Fibroblast of upper back skin (primary cell): ENCODE data around the gene CAPN14.

Experiments used
- DNase-seq: peaks from one replicate; pipeline ENCODE4 v3.0.0-alpha.2; 2013

The CAPN14 gene

DNA sequence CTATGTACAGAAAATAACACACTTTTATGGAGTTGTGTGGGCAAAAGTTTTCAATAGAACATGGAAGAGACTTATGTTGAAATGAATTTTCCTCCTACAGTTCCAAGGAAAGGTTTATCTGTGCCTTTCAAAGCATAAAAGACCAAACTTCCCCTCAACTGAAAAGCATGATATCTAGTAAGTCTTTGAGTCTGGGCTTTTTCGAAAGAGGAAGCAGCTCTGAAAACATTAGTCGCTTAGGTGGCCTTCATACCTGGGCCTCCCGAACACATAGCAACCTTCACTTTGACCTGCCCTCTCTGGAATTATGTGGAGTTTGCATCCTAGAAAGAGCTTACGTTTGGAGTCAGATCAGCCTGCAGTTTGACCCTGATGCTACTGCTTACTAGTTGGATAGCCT is 4.8 kb upstream of the CAPN14 start:
- DNase-seq, result no peak

- DNase-seq, result no peak
These were observed 4.2 kb upstream of the CAPN14 start for GRCh38 chr2:31221544-31221943.

DNA sequence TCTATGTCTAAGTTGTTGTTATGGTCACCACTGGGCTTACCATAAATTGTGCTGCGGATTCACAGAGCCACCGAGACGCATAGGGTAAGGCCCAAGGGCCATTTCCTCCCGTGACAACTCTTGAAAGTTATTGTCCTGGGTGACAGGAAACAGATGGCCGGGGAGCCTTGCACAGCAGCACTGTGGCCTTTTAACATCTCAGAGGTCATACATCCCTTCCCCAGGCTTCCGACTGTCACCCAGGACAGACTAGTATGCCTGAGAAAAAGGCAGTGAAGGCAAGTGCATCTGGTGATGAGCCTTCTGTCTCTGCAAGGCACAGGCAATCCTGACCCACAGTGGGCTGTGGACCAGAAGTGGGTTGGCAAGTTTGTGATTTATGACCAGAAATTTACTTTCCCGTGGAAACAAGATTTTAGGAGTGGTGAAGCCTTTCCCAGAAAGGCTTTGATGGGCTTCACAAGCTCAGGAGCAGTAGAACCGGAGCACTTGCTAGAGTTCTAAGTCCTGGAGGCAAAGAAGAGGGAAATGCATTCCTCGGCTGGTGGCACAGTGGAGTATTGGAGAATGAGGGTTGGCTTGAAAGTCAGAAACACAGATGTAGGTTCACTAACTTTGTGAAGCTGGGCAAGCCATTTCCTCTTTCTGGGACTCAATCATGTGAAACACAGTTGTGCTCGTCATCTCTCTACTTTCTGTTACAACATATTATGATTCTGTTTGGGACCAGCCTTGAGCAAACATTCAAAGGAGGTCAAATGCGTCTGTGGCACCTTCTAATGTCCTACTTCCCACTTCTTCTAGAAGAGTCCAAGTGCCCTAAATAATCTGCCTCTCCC is 2.0 kb upstream of the CAPN14 start:
- DNase-seq, result no peak

DNA sequence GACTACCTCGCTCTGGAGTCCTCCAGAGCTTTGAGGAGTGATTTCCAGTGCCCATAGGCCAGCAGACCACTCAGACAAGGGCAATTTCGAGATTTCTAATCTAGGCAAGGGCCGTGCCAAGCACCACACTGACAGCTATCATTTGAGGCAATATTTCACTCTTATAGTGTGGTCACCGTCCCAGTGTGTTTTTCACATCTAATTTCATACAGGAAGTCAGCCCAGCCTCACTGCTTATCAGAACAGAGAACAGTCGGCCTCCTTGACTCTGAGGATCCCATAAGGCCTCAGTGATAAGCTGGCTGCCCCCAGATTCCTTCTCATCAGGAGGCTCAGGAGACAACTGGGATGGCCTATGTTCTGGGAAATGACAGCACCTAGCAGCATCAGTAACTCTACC is 581 bp downstream of the CAPN14 start:
- DNase-seq, result no peak

DNA sequence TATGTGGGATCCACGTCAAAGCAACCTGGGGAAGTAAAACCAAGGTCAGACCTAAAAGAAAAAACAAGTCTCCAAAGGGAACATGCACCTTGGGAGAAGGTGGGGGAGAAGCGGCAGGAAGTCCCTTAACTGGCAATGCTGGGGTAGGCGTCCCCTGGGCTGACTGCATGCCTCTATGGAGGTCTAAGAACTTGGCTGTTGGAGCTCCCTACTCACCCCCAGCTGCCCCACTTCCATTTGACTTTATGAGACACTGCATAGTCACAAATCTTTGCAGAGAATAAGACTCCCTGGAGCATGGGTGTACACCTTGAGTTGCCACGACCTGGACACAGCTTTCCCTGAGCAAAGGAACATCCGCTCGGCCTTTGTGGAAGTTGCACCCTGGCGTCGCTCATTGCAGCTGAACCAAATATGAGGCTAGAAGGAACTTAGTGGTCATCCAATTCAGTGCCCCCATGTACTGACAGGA is 2.8 kb downstream of the CAPN14 start:
- no peak for DNase-seq

GRCh38 chr2:31213601-31214443 is 3.5 kb downstream of the CAPN14 start:
- no peak for DNase-seq

DNA sequence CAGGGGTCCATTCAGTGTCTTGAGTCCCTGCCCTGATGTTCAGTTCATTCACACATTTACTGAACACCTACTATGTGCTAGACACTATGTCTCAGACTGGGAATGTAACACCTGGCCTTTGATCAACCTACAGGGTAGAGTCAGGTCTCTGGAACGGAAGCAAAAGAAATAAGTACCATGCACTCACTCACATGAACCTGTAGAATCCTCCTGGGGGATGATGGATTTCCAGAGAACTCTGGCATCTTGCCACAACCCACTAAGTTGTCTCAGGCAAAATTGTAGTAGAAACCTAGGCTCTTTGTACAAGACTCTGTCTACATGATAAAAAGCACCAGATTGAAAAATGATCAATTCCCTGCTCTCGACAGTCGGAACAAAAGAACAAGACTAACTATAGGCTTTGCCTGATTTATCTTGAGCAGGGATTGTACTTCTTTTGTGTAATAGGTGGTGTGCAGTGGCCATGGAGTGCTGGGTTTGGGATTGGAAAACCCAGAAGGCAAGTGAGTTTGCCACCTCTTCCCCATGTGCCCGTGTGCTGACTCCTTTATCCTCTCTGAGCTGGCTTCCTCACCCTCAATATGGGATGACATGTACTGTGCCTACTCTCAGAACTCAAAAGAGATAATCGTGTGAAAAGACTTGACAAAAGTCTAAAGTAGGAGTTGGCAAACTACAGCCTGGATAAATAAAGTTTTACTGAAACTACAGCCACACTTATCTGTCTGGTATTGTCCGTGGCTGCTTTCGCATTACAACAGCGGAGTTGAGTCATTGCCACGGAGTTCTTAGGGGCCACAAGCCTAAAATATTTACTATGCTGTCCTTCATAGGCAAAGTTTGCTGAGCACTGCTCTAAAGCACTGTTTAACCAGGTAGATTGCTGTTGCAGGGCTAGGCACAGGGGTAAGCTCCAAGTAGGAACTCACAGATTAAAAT is 4.4 kb downstream of the CAPN14 start:
- DNase-seq, result peak; percentile 8

GRCh38 chr2:31208240-31208639 is 9.1 kb downstream of the CAPN14 start:
- no peak for DNase-seq

DNA sequence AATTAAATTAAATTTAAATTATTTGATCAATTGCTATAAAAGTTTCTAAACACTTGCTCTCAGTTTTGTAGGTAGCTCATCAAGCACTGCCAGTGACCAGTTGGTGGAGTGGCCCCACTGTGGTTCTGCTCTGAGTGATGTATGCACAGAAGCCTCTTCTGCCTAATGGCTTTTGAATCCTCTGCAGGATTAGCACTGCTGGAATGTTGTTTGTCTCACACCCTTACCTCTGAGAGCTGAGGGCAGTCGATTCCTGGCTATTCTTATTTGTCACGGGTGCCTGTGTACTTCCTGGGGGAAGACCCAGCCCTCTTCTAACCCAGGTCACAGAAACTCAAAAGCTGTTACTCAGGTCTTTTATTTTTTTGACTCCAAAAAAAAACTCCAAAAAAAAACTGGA is 9.5 kb downstream of the CAPN14 start:
- DNase-seq, result no peak

DNA sequence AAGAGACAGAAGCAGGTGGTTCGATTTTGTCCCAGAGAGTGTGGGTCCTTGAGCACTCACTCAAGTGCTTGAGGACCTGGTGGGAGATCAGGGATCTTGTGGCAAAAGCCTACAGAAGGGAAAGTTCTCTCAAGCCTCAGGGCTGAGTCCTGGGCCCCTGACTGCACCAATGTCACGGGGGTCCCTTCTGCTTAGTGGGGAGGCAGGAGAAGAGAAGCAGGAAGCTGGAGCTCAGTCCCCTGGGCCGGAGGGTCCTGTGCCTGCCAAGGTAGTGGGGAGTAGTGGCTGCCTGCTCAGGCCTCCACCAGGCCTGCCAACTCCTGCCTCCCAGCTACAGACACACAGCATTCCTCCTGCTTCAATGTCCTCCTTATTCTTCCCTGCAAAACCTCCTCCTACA is 11.7 kb downstream of the CAPN14 start:
- no peak for DNase-seq

DNA sequence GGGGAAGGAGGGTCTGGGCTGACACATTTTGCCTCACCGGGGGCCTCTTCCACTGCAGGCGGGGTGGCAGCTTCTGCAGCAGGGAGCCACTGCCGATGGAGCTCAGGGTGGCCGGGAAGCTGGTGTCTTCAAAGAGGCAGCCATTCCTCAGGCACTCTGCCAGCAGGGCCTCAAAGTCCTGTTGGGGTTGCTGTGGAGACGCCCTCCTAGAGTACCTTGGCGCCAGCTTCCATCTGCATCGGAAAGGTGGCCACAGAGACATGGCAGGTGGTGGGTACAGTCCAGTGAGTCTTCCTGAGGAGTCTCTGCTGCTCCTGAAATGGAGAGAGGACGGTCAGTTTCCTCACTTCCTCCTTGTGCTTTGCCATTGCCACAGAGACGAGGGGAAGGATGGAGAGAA is 12.1 kb downstream of the CAPN14 start:
- DNase-seq, result no peak

GRCh38 chr2:31204783-31205182 is 12.5 kb downstream of the CAPN14 start:
- no peak for DNase-seq

DNA sequence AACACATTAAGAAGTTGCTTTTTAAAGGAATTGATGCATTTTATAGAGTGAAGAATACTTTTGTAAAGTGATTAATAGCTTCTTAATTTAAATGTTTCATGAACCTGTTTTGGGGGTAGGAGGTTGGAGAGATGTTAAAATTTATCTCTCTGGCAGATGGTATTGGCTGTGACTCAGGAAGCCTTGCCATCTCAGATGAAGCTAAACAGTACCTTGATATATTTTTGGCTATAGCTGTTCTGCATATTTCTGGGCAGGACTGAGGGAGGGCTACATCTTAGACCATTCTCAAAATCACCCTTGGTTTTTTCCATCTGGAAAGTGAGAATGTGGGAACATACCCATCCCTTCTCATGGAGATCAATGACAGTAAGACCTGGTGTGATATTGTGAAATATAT is 13.4 kb downstream of the CAPN14 start:
- DNase-seq, result no peak

DNA sequence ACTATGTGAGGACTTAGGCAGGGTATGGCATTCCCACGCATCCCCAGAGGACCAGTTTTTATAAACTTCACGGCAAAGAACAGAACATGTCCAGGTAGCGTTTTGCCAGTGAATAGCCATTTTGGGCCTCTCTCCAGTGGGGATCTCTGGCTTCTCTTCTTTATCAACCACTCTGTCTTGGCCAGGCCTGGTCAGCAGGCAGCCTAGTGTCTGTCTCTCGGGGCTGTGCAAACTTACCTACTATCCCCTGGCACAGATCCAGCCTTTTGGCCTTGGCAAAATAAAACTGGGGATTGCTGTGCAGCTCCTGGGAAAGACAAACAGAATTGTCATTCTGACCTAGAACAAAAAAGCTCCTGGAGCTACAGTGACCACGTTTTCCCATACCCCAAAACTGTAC is 14.5 kb downstream of the CAPN14 start:
- no peak for DNase-seq

DNA sequence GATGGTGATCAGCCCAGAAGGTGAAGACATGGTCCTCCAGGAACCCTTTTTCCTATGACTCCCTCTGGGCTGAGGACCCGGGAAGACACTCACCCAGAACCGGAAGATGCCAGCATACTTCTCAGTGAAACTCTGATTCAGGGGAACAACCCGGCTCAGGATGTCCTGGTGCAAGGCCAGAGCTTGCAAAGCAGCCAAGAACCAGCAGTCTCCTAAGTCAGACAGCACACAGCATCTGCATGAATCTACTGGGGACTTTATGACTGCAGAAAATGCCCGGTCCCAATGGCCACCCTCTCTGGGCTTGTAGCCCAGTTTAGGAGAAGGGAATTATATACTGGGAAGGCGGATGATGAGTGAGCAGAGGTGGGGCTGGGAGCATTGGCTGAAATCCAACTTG is 15.3 kb downstream of the CAPN14 start:
- DNase-seq, result no peak

DNA sequence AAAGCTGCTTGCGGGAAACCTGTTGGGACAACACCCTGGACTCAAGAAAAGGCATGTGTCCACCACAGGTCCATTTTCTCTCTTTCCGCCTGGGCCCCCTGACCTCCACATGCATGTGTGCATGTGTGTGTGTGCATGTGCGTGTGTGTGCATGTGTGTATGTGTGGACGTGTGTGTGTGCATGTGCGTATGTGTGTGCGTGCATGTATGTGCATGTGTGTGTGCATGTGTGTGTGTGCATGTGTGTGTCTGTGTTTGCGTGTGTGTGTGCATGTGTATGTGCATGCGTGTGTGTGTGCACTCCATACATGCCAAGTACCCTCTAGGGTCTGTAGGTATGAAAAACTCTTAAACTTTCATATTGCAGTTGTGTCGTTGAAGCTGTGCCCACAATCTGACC is 16.3 kb downstream of the CAPN14 start:
- no peak for DNase-seq

GRCh38 chr2:31199206-31199605 is 18.1 kb downstream of the CAPN14 start:
- no peak for DNase-seq

DNA sequence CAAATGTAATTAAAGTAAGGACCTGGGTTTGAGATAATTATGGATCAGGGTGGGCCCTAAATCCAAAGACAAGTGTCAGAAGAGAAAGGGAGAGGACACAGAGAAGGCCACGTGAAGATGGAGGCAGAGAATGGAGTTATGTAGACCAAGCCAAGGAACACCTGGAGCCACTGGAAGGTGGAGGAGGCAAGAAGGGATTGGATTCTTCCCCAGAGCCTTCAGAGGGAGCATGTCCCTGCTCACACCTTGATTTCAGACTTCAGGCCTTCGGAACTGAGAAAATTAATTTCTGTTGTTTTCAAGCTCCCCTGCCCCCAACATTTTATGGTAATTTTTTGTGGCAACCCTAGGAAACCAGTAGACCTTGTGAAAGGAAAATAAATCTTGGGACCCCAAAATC is 19.6 kb downstream of the CAPN14 start:
- DNase-seq, result no peak

- DNase-seq, result no peak
These were observed 20.1 kb downstream of the CAPN14 start for GRCh38 chr2:31197166-31197565.

DNA sequence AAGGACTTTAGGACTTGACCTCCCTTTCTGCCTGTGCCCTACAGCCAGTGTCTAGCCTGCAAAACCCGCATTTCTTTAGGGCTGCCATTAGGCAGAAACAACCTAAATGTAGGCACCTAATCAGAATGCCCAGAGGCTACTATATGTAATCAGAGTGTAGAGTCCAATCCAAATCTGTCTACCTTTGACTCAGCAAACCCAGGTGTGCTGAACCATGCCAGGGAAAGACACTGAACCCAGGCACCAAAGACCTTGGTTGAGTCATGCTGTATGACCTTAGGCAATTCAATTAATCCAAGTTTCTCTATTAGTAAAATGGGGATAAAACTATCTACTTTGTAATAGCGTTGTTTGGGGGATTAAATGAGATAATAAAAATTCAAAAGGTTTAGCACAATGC is 20.7 kb downstream of the CAPN14 start:
- DNase-seq, result no peak

- DNase-seq, result no peak
These were observed 23.5 kb downstream of the CAPN14 start for GRCh38 chr2:31193806-31194205.

DNA sequence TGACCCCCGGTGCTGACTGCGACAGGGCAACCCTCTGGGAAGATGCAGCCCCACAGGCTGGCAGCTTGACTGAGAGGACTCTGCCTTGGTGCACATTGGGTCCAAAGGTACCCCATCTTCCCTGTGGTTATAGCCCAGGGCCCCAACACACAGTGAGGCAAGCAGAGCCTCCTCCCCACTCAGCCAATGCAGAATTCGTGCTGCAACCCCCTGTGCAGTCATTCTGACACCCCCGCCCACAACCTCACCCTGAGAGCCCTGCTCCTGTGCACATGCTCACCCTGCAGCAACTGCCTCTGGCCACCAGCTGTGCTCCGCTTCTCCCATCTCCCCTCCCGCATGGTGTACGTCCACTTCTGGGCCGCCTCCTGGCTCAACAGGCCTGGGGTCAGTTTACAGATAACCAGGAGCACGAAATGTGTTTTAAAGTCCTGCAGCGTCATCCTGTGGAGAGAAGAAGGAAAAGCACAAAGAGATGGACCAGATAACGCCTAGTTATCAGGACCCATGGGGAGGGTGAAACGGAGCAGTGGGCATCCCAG is 24.4 kb downstream of the CAPN14 start:
- DNase-seq, result no peak

DNA sequence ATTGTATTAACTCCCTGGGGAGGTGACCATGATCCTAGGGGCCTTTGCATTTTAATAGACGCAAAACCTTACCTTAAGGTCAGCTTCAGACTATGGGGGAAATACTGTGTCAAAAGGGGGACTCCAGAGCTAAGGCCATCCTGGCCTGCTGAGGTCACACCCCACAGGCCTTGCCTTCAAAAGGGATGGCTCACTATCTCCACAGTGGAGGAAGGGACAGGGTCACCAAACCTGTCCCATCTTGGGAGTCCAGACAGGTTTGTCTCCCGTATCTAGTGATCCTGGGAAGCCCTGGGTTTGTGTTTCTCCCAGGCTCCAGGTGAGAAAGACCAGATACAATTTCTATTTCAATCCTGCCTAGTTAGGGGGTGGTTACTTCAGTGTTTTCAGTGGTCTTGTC is 24.9 kb downstream of the CAPN14 start:
- no peak for DNase-seq
